ENCODE measurements around the gene B4GALNT4.

GRCh38 chr11:331358-332060, 37.8 kb upstream of the B4GALNT4 start:
- no peak for TF ChIP-seq CTCF (IDR thresholded peaks at IDR 0.05)
- TF ChIP-seq POLR2A (IDR thresholded peaks at IDR 0.05): no peak
- no peak for TF ChIP-seq EP300 (IDR thresholded peaks at IDR 0.05)

Measured in tibial nerve (tissue), 4 donors.